HepG2 (cell line): ENCODE results near the gene GAPDH.

Source experiments
- EP300 ChIP-seq, 3 experiments: sonication (generic) in 1 of 3; formaldehyde crosslinking in 1 of 3; IDR thresholded peaks; 2 replicates each; pipeline versions ENCODE4 v1.5.1 to v1.6.1; 2011 to 2020; ENCODE audit warnings: low read depth in 2 of 3, low read length in 2 of 3, borderline replicate concordance in 1 of 3, improper control_type of control experiment in 1 of 3, mild to moderate bottlenecking in 1 of 3, missing genetic modification reagents in 1 of 3, moderate library complexity in 1 of 3
- GATAD2A ChIP-seq: IDR thresholded peaks from 2 replicates; pipeline ENCODE4 v1.6.1; 2016
- POLR2AphosphoS5 ChIP-seq: IDR thresholded peaks from 2 replicates; pipeline ENCODE4 v1.6.1; 2012; ENCODE audit warnings: low read depth, low read length
- ZNF329 ChIP-seq: sonication (generic); formaldehyde crosslinking; IDR thresholded peaks from 2 replicates; pipeline ENCODE4 v1.9.0; 2021; ENCODE audit warnings: low read depth, mild to moderate bottlenecking, missing genetic modification reagents

DNA sequence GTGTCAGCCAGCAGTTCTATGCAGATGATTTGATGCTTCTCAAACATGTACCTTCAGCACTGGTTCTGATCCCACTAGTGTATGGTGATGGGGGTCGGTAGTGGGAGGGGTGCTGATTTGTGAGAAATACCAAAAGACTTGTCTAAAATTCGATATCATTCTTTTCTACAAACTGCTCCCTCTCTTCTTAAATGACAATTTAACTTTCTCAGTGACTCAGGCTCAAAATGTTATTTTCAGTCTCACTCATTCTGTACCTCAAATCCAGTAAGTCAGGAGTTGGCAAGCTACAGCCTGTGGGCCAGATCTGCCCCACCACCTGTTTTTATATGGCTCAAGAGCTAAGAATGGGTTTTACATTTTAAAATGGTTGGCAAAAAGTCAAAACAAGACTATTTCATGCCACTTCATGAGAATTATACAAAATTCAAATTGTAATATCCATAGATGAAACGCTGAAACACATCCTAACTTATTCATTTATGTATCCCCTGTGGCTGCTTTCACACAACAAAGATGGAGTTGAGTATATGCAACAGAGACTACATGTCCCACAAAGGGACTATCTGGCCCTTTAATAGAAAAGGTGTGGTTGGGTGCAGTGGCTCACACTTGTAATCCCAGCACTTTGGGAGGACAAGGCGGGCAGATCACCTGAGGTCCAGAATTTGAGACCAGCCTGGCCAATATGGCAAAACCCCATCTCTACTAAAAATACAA, 40.4 kb downstream of the GAPDH start:
- TF ChIP-seq ZNF329 (CRISPR knock-in tag) (no peak), GATAD2A (no peak), POLR2AphosphoS5 (no peak), EP300 (IDR thresholded peaks at IDR 0.05; ENCODE audit: low read depth in 2 of 2, low read length in 2 of 2) (no peak), EP300 (CRISPR knock-in tag; IDR thresholded peaks at IDR 0.05; ENCODE audit: borderline replicate concordance) (no peak)
